HG03135 (cell line): ENCODE measurements around the gene CHRNA9.

ENCODE experiments used
- ATAC-seq: cut with Tn5 transposase; IDR thresholded peaks from one replicate; pipeline ENCODE4 v1.9.1; 2021; ENCODE audit warnings: mild to moderate bottlenecking, moderate library complexity; ENCODE audit not compliant: unreplicated experiment

The CHRNA9 gene

DNA sequence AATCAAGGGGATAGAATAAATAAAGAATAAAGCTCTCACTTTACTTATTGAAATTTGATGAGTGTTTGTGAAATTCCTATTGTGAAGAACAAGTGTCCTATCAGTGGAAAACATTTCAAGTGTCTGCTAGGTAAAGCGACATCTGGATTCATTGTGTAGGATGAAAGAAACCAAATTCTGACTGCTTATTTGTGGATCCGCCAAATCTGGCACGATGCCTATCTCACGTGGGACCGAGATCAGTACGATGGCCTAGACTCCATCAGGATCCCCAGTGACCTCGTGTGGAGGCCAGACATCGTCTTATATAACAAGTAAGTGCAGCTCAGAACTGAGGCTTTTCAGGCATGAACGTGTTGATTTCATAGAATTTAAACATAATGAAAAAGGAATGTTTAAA, 1.9 kb downstream of the CHRNA9 start:
- no peak for ATAC-seq

DNA sequence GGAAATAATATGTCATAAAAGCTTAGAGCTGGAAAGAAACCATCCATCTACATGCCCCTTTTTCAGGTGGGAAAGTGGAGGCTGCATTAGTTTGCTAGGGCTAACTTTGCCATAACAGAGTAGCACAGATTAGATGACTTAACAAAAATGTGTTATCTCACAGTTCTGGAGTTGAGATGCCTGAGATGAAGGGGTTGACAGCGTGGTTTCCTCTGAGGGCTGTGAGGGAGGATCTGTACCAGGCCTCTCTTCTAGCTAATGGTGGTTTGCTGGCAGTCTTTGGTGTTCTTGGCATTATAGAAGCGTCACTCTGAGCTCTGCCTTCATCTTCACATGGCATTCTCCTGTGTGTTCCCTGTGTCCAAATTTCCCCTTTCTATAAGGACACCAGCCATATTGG, 2.4 kb downstream of the CHRNA9 start:
- no peak for ATAC-seq

DNA sequence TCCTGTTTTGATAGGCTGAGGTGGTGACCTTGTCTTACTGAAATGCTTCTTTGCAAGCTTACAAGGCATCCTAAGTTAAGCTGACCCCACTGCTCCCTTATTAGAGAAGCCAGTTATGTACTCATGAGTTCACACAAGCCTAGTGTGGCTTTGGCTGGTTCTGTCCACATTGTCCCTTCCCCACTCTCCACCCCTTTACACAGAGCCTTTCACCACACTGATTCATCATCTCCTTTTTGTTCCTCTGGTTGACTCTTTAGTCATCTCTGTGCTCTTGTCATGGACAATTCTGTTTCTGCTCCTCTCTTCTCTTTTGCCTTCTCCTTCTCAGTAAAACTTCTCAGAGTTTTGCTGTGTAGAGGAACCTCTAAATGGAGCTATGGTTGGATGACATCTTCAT, 4.9 kb downstream of the CHRNA9 start:
- ATAC-seq: no peak

DNA sequence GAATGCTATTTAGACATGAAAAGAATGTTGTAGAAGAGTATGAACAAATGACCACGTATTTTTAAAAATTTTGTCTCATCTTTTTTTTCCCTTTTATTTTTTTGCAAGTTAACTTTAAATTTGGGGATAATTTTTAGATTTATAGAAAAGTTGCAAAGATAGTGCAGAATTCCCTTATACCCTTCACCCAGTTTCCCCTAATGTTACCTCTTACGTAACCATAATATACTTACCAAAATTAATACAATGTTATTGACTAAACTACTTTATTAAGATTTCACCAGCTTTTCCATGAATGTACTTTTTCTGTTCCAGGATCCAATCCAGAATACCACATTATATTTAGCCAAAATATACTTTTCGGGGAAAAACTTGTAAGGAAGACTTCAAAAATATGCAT, 12.3 kb downstream of the CHRNA9 start:
- ATAC-seq: no peak

DNA sequence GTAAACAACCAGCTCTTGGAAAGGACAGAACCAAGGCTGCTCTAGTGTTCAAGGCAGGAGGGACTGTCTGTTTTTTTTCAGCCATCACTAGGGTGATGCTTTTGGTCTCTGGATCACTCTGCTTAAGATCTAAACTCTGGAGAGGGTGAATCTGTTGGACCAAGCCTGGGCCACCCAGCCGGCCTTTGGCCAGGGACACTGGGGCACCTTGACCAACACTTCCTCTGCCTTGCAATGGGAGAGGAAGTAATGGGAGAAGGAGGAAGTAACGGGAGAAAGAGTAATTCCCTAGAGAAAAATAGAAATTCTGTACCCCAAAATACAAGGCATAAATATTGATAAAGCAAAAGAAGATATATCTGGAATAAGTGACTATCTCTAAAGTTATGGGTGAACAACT, 12.9 kb downstream of the CHRNA9 start:
- ATAC-seq: no peak

DNA sequence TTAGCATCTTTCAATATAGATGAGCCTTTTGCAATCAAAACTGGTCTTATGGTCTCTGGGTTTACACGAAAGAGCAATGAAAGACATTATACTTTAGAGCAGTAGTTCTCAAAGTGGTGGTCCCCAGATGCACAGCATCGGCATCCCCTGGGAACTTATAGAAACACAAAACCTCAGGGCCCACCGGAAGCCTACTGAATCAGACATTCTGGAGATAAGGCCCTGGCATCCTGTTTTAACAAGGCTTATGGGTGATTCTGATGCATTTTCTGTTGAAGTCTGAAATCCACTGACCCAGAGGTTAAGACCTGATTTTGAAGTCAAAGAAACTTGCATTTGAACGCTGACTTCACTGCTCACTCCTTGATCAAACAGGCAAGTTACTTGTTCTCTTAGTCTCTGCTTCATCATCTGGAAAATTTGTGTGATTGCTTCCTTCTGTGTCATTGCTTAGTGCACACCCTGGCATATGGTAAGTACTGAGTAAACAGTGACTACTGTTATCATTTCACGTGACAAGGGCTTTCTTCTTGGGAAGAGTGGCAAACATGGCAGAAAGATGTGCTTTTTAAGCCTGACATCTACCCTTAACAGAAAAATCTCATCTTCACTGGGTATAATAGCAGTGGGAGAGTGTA, 14.5 kb downstream of the CHRNA9 start:
- ATAC-seq: no peak

DNA sequence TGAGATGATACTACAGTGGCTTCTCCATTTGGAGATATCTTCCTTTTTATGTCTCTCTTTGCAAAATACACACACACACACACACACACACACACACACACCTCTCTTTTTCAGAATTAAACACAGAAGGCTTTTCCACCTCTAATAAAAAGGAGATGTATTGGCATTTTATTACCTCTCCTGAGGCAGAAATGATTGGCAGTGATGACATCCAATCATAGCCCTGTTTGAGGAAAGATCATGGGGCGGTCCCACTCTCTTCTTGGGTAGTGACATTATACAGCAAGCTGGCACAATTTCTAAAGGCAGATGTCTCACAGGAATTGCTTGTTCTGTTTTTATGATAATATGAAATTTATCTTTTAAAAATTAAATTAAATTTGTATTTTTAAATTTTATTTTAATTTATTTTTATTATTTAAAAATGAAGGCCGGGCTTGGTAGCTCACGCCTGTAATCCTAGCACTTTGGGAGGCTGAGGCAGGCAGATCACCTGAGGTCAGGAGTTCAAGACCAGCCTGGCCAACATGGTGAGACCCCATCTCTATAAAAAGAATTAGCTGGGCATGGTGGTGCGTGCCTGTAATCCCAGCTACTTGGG, 15.6 kb downstream of the CHRNA9 start:
- ATAC-seq: no peak

DNA sequence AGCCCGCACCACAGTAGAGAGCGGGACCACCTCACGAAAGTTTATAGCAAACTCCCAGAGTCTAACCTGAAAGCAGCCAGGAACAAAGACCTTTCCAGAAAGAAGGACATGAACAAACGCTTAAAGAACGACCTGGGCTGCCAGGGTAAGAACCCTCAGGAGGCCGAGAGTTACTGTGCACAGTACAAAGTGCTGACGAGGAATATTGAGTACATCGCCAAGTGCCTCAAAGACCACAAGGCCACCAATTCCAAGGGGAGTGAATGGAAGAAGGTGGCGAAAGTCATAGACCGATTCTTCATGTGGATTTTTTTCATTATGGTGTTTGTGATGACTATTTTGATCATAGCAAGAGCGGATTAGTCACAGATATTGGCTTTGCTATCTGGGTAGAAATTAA, 19.0 kb downstream of the CHRNA9 start:
- no peak for ATAC-seq

DNA sequence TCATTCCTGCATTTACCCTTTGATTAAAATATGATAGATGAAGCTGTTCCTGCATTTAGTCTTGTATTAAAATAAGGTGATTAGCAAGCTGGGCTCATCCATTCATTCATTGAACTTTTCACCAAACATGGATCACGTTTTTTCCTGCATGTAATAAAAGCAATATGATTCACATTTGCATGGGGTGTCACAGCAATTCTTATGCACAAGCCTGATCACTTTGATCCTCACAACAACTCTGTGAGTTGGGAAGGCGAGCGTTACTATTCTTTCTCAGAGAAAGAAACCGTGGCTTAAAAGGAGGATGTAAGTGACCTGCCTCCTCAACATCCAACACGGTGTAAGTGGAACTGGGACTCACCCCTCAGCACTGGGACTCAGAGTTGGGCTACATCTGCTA, 20.0 kb downstream of the CHRNA9 start:
- no peak for ATAC-seq

DNA sequence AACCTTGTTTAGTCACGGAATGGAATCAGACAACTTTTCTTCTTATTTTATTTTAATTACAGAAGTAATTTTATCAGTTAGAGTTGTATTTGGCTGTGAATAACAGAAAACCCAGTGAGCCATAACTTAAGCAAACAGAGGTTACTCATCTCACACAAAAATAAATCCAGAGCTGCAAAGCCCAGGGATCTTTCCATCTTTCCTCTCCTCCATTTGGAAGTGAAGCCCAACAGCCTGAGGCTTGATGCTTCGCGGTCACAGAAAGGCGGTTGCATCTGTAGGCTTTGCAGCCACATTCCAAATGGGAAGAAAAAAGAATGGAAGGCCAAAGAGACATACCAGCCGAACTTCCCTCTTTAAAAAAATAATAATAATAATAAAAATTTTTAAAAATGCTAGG, 22.6 kb downstream of the CHRNA9 start:
- ATAC-seq: no peak

DNA sequence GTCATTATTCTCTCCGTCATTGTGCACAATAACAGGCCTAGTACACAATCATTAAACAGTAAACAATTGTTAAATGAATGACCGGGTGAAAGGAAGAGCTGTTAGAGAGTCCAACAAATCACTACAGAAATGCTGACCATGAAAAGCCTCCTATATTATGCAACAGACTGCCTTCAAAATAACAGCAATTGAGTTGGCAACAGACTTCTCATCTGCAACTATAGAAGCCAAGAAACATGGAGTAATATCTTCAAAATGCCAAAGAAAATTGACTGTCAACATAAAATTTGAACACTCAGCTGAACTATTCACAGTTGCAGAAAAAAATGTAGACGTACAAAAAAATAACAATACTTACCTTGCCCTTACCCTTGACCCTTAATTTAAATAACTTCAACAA, 26.2 kb downstream of the CHRNA9 start:
- ATAC-seq: no peak

DNA sequence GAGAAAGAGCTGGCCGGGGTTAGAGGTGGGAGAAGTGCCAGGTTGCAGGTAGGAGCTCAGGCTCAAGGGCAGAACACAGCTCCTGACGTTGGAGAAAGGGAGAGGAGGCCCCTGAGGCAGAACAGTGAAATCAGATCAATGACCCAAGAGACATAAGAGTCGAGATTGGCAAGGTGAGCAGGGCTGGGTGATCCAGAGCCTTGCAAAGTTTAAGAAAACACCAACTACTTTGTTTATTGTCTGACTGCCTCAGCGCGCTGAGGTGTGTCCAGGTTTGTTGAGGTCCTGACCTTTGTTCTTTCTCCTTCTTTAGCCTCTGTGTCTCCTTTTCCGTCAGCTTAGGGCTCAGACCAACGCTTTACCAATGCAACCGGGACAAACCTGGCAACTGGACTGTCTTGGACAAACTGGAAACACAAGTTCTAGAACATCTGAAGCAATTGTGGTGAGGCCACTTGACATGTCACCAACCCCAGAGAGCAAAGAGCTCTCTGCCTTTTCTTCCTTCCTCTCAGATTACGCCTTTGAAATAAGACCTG, 28.3 kb downstream of the CHRNA9 start:
- no peak for ATAC-seq

DNA sequence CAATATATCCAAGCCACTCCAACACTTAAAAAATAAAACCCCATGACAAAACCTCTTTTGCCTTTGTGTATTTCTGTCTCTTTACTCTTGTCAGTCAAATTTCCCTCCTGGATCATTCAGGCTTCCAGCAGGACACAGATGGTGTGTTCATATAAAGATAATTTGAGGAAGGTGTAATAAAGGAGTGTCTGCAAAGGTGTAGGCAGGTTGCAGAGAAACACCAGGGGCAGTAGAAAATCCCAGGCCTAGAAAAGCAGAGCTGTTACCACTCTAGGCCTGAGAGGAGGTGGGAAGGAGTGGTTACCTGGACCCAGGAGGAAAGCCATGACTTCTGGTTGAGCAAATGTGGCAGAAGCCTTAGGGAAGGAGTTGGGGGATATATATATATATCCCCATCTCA, 28.8 kb downstream of the CHRNA9 start:
- no peak for ATAC-seq

DNA sequence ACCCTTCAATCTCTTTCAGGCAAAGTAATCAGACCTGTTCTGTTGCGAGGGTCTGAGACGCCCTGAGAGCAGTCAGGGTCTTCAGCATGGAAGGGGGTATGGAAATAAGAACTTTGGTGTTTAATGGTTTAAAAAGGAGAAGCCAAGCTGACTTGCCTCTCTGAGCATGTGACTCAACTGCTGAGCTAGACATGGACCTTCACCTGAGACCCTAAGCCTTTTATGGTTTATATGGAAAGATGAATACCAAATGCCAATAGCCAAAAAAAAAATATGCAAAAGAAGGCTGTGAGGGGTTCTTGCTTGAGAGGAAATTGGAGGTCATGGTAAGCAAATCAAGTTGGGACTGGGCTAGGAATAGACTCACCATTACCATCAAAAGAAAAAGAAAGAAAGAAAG, 30.6 kb downstream of the CHRNA9 start:
- ATAC-seq: no peak

DNA sequence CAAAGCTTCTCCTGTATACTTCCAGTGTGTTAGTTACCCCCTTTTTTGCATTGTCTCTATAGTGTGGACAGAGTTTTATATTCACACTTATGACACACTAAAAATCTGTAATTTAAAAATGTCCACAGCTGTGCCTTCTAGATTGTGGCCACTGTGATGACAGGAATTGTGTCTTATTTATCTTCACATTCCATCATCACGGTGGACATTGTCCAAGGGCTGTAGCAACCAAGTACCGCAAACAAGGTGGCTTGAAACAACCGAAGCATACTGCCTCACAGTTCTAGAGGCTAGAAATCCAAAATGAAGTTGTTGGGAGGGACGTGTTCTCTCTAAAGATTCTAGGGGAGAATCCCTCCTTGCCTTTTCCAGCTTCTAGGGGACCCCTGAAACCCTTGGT, 32.3 kb downstream of the CHRNA9 start:
- no peak for ATAC-seq

DNA sequence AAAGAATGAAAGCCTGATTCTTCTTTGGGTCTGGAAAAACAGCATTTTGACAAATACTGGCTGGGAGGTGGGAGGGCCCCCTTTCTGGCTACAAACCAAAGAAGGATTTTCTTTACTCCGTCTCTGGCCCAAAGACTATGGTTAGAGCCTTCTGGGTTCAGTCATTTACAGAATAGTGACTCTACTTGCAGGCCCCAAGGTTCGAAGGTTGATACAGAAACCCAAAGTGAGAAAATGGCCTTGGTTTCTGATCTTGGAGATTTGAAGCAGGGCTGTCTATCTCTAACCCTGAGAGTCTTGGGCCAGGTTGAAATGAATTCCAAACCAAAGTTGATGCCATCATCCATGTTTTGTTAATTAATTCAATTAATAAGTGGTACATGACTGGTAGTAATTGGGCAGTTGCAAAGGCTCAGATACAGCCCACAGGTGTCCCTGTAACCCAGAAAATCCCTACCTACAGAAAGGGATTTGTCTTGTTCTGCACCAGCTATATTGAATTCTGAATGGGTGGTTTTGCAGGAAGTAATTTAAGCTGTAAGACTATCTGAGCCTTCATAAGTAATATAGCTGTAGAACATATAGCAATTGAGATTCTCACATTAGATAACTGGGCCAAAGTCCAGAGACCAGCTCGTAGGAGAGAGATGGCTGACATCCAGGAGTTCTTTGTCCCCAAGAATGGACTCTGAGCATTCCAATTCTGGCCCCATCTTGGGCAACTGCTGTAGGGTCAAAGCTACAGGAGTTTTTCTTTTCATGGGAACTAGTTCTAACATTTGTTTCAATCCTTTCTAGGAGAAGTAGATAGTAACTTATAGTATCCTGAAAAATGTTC, 34.5 kb downstream of the CHRNA9 start:
- no peak for ATAC-seq

DNA sequence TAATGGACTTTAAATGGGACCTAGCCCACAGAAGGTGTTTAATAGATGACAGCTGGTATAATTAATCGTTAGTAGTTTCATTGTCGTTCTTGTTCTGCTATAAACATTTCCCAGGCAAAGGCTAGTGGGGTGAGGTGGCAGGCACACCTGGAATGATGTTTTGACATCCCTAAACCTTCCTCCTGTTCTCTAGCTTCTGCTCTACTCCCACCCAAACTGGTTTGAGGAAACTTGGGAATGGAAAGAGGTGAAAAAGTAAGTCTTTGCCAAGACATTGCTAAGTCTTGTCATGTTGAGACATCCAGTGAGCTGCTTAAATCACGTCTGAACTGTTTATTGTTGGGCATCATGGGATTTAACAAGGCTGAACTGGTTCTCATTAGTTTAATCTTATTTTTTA, 37.5 kb downstream of the CHRNA9 start:
- no peak for ATAC-seq

DNA sequence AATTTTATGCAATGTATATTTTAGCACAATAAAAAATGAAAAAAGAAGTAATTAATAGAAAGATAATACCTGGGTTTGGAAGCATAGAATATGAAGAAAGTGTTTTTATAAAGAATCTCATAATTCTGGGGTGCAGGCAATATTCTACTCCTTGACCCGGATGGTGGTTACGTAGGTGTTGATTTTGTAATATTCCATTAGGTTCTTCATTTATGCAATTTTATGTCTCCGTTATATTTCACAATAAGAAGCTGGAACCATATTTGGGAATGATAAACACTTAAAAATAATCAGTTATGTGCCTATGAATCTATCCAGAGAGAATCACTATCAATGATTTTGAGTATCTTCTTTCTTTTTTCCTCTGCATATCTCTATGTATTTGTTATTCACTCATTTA, 38.5 kb downstream of the CHRNA9 start:
- no peak for ATAC-seq

DNA sequence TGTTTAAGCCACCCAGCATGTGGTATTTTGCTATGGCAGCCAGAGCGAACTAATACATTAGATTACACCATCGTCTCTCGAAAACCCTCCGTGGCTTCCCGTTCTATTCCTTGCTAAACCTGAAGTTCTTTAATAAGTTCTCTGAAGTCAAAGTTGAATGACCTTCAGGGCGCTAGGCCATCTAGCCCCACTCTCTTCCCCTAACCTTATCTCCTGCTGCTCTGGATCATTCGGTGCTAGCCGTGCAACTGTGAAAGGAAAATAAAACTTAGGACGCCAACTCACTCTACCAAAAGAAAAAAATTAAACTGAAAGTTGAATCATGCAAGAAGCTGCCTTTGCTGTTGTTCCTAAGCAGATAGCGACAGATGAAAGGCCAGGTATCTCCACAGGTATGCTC, 40.0 kb downstream of the CHRNA9 start:
- no peak for ATAC-seq

DNA sequence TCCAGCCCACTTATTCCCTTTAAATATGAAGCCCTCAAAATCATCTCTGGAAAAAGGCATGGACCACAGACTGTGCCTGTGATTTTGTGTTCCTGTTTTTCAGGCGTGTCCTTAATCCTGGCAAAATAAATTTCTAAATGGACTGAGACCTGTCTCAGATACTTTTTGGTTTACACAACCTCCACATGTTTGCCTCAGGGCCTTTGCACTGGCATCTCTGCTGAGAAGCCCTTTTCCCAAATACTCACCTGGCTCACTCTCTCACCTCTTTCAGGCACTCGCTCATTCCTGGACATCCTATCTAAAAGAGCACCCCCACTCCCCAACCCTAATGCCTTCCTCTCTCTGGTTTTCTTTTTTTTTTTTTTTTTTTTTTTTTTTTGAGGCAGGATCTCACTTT, 40.5 kb downstream of the CHRNA9 start:
- no peak for ATAC-seq

DNA sequence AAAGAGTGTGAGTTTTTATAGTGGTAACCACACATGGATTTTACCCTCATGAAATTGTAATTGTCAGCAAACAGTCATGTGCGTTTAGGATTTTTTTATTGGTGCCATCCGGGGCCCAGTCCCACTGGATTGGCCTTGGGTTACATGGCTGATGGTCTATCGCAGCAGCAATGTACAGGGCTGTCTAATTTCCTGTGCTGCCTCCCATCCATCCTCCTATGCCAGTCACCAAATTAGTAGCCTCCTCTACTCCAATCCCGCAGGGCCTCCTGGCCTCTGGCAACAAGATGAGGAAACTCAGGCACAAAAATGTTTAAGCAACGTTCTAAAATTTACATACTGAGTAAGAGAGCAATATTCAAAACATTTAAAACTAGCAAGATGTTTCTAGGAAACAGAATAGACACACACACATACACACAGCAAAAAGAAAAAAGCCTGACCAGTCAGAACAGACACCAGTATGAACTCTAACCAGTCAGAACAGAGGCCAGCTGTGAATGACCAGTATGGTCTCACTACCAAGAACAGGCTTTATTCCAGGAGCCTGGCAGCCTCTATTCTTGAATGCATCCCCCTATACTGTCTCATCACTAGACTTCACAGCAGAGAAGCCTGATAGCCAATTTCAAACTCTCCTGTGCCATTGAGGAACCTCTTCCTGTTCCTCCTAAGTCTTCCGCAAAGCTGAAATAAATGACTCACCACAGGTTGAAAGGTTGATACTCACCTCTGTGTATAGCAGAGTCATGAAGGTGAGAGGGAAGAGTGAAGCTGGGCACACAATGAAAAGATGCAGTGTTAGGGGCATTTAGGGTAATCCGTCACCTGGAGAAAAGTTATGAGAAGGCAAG, 42.6 kb downstream of the CHRNA9 start:
- ATAC-seq: no peak
